ENCODE measurements around the gene ANKRD63.
A peak's percentile ranks its signal among the peaks of the same experiment; 100 is the strongest.

Gene ANKRD63

GRCh38 chr15:40307421-40308211 lies 24.8 kb upstream of the ANKRD63 start, which contains the start of gene PLCB2:
TSS of gene PLCB2 (minus strand) at chr15:40307935. CDS start at chr15:40307672, 263 bp downstream.
- in situ Hi-C loops (cut with MboI; ENCODE audit: low sequenced_read_pairs), result no loop called here
- DNase-seq (ENCODE audit: low spot score in 2 of 2), result peak in 1 of 2 experiments; percentile 34
- H3K9me3 ChIP-seq, result no peaks in the 10 kb centered on the region
- no peaks in the 10 kb centered on the region for H3K27me3 ChIP-seq (ENCODE audit: low read depth)
- no peak within 1 kb of the TSS for H3K4me3 ChIP-seq
- peaks cover 3% of the 10 kb centered on the region; the same call in 1 of the 2 replicates for H3K4me1 ChIP-seq
- no peaks in the 10 kb centered on the region for H3K36me3 ChIP-seq (replicated peaks)

GRCh38 chr15:40306908-40307307 lies 24.0 kb upstream of the ANKRD63 start:
- Histone ChIP-seq H3K4me1 (peaks cover 3% of the 10 kb centered on the region; the same call in 1 of the 2 replicates), H3K4me3 (no peak overlapping the region), H3K27me3 (ENCODE audit: low read depth) (no peaks in the 10 kb centered on the region), H3K9me3 (no peaks in the 10 kb centered on the region), H3K36me3 (replicated peaks) (no peaks in the 10 kb centered on the region)
- in situ Hi-C loops (cut with MboI; ENCODE audit: low sequenced_read_pairs), result no loop called here
- DNase-seq (ENCODE audit: low spot score in 2 of 2), result no peak

DNA sequence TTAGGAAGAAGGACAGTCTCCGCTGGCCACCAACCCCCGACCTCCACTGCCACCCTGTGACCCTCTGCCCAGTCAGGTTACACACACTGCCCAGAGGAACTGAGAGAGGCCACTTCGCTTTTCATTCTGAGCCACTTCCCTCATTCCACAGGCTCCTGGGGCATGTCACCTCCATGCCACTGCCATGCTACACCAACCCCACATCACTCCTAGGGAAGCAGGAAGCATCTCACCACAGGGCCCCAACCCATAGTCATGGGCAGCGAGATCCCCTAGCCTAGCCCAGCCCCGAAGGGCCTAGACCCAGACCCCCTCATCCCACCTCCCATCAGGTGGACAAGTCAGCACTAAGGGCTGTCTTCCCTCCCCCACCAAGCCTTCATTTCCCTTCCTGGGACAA lies 23.5 kb upstream of the ANKRD63 start:
- in situ Hi-C loops (cut with MboI; ENCODE audit: low sequenced_read_pairs), result no loop called here
- DNase-seq (ENCODE audit: low spot score in 2 of 2), result no peak
- Histone ChIP-seq H3K27me3 (ENCODE audit: low read depth) (no peaks in the 10 kb centered on the region), H3K4me1 (peaks cover 3% of the 10 kb centered on the region; the same call in 1 of the 2 replicates), H3K4me3 (no peak overlapping the region), H3K36me3 (replicated peaks) (no peaks in the 10 kb centered on the region), H3K9me3 (no peaks in the 10 kb centered on the region)

- Histone ChIP-seq H3K36me3 (replicated peaks) (no peaks in the 10 kb centered on the region), H3K27me3 (ENCODE audit: low read depth) (no peaks in the 10 kb centered on the region), H3K4me3 (no peak overlapping the region), H3K9me3 (no peaks in the 10 kb centered on the region), H3K4me1 (peaks cover 3% of the 10 kb centered on the region; the same call in 1 of the 2 replicates)
- in situ Hi-C loops (cut with MboI; ENCODE audit: low sequenced_read_pairs), result no loop called here
- no peak for DNase-seq (ENCODE audit: low spot score in 2 of 2)
Measured at GRCh38 chr15:40305281-40305680, 22.4 kb upstream of the ANKRD63 start.

GRCh38 chr15:40303576-40303975 lies 20.7 kb upstream of the ANKRD63 start:
- H3K36me3 ChIP-seq (replicated peaks), result no peaks in the 10 kb centered on the region
- DNase-seq (ENCODE audit: low spot score in 2 of 2), result no peak
- no peaks in the 10 kb centered on the region for H3K4me1 ChIP-seq
- in situ Hi-C loops (cut with MboI; ENCODE audit: low sequenced_read_pairs), result no loop called here
- no peaks in the 10 kb centered on the region for H3K27me3 ChIP-seq (ENCODE audit: low read depth)
- 0 out of 2 replicates have a peak, but pooled peaks cover 2% of the 10 kb centered on the region for H3K9me3 ChIP-seq
- no peak overlapping the region for H3K4me3 ChIP-seq

DNA sequence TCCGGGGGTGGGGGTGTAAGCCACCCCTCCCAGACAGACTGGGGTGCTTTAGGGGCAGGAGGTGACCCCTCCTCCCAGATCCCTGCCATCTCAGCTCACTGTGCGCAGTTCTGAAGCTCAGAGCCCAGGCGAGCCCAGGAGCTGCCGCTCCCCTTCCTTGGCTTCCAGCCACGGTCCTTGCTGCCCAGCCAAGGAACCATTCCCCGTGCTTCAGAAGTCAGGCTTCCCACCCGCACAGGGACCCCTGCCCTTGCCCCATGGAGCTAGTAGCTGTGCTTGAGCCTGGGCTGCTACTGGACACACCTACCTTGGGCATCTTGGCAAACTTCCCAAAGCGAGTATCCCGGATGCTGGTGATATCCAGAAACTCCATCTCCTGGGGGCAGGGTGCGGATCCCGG lies 20.1 kb upstream of the ANKRD63 start:
- Histone ChIP-seq H3K27me3 (ENCODE audit: low read depth) (no peaks in the 10 kb centered on the region), H3K36me3 (replicated peaks) (no peaks in the 10 kb centered on the region), H3K9me3 (0 out of 2 replicates have a peak, but pooled peaks cover 2% of the 10 kb centered on the region), H3K4me3 (no peak overlapping the region), H3K4me1 (no peaks in the 10 kb centered on the region)
- in situ Hi-C loops (cut with MboI; ENCODE audit: low sequenced_read_pairs), result no loop called here
- DNase-seq (ENCODE audit: low spot score in 2 of 2), result no peak

DNA sequence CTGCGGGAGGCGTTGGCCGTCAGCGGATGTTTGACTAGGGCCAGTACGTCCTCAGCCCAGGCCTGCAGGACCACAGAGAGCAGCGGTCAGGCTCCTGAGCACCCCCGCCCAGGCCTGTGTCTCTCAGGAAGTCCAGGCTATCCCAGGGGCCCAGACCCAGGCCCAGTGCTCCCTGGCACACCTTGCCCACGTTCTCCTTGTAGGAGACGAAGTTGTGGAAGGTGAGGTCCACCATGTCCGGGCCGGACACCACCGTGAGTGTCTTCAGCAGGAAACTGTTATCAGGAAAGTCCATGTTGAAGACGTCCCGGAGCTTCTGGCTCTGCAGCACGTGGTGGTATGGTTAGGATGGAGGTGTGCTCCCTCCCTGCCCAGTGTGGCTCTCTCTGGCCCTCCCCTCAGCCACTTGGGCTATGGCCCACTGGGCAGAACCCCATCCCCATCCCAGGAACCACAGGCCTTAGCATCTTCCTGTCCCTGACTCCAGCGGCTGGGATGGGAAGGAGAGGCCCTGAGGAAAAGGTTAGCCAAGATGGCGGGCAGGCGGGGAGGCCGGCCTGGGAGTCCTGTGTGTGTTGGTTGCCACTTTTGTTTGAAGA lies 19.5 kb upstream of the ANKRD63 start:
- H3K27me3 ChIP-seq (ENCODE audit: low read depth), result no peaks in the 10 kb centered on the region
- no peaks in the 10 kb centered on the region for H3K36me3 ChIP-seq (replicated peaks)
- H3K9me3 ChIP-seq, result 0 out of 2 replicates have a peak, but pooled peaks cover 2% of the 10 kb centered on the region
- DNase-seq (ENCODE audit: low spot score in 2 of 2), result no peak
- in situ Hi-C loops (cut with MboI; ENCODE audit: low sequenced_read_pairs), result no loop called here
- H3K4me1 ChIP-seq, result no peaks in the 10 kb centered on the region
- no peak overlapping the region for H3K4me3 ChIP-seq

- Histone ChIP-seq H3K9me3 (0 out of 2 replicates have a peak, but pooled peaks cover 2% of the 10 kb centered on the region), H3K36me3 (replicated peaks) (no peaks in the 10 kb centered on the region), H3K27me3 (ENCODE audit: low read depth) (no peaks in the 10 kb centered on the region), H3K4me1 (no peaks in the 10 kb centered on the region), H3K4me3 (no peak overlapping the region)
- in situ Hi-C loops (cut with MboI; ENCODE audit: low sequenced_read_pairs), result no loop called here
- DNase-seq (ENCODE audit: low spot score in 2 of 2), result no peak
Measured at GRCh38 chr15:40301467-40302179, 18.8 kb upstream of the ANKRD63 start.

DNA sequence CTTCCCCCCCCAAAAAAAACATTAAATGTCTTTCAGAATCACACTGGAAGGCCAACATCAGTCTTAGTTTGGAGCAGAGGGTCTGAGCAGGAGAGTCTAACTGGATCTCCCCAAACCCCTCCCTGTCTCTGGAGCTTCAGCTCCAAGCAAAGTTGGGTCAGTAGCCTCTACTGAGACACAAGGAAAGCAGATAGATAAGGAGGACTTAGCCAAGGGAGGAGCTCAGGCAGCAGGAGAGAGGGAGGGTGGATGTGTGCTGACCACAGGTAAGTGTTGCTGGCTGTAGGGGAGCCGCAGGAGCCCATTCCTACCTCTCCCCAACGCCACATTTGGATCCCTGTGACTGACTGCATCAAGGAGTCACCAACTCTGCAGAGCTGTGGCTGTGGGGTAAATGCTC lies 17.9 kb upstream of the ANKRD63 start:
- no peaks in the 10 kb centered on the region for H3K27me3 ChIP-seq (ENCODE audit: low read depth)
- 0 out of 2 replicates have a peak, but pooled peaks cover 2% of the 10 kb centered on the region for H3K9me3 ChIP-seq
- H3K36me3 ChIP-seq (replicated peaks), result no peaks in the 10 kb centered on the region
- no peak for DNase-seq (ENCODE audit: low spot score in 2 of 2)
- H3K4me3 ChIP-seq, result no peak overlapping the region
- no peaks in the 10 kb centered on the region for H3K4me1 ChIP-seq
- in situ Hi-C loops (cut with MboI; ENCODE audit: low sequenced_read_pairs), result no loop called here

DNA sequence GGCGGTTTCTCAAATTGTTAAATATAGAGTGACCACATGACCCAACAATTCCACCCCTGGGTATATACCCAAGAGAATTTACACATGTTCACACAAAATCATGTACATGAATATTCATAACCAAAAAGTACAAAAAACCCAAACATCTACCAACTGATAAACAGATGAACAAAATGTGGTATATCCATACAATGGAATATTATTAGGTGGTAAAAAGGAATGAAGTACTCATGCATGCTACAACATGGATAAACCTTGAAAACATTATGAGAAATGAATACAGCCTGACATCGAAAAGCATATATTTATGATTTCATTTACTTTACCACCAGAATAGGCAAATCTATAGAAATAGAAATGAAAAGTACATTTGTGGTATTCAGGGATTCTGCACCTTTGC lies 17.5 kb upstream of the ANKRD63 start:
- H3K27me3 ChIP-seq (ENCODE audit: low read depth), result no peaks in the 10 kb centered on the region
- H3K36me3 ChIP-seq (replicated peaks), result no peaks in the 10 kb centered on the region
- H3K9me3 ChIP-seq, result 0 out of 2 replicates have a peak, but pooled peaks cover 2% of the 10 kb centered on the region
- no peak overlapping the region for H3K4me3 ChIP-seq
- in situ Hi-C loops (cut with MboI; ENCODE audit: low sequenced_read_pairs), result no loop called here
- DNase-seq (ENCODE audit: low spot score in 2 of 2), result no peak
- no peaks in the 10 kb centered on the region for H3K4me1 ChIP-seq

- H3K27me3 ChIP-seq (ENCODE audit: low read depth), result no peaks in the 10 kb centered on the region
- no peak overlapping the region for H3K4me3 ChIP-seq
- in situ Hi-C loops (cut with MboI; ENCODE audit: low sequenced_read_pairs), result no loop called here
- H3K9me3 ChIP-seq, result 0 out of 2 replicates have a peak, but pooled peaks cover 2% of the 10 kb centered on the region
- no peak for DNase-seq (ENCODE audit: low spot score in 2 of 2)
- no peaks in the 10 kb centered on the region for H3K4me1 ChIP-seq
- H3K36me3 ChIP-seq (replicated peaks), result no peaks in the 10 kb centered on the region
Measured at GRCh38 chr15:40298216-40298935, 15.5 kb upstream of the ANKRD63 start.

- no peaks in the 10 kb centered on the region for H3K36me3 ChIP-seq (replicated peaks)
- 0 out of 2 replicates have a peak, but pooled peaks cover 2% of the 10 kb centered on the region for H3K9me3 ChIP-seq
- in situ Hi-C loops (cut with MboI; ENCODE audit: low sequenced_read_pairs), result no loop called here
- DNase-seq (ENCODE audit: low spot score in 2 of 2), result no peak
- no peaks in the 10 kb centered on the region for H3K27me3 ChIP-seq (ENCODE audit: low read depth)
- no peaks in the 10 kb centered on the region for H3K4me1 ChIP-seq
- no peak overlapping the region for H3K4me3 ChIP-seq
Measured at GRCh38 chr15:40297356-40297755, 14.5 kb upstream of the ANKRD63 start.

GRCh38 chr15:40296561-40297230 lies 13.8 kb upstream of the ANKRD63 start:
- Histone ChIP-seq H3K4me1 (no peaks in the 10 kb centered on the region), H3K9me3 (0 out of 2 replicates have a peak, but pooled peaks cover 2% of the 10 kb centered on the region), H3K27me3 (ENCODE audit: low read depth) (no peaks in the 10 kb centered on the region), H3K4me3 (no peak overlapping the region), H3K36me3 (replicated peaks) (no peaks in the 10 kb centered on the region)
- in situ Hi-C loops (cut with MboI; ENCODE audit: low sequenced_read_pairs), result no loop called here
- DNase-seq (ENCODE audit: low spot score in 2 of 2), result no peak

All from HAP-1 (cell line).